ENCODE results near the gene ALX4. TPM values are rescaled to one million over a fixed set of nuclear protein-coding genes. Genes with fewer than 3 reads are reported as not detected.

The ALX4 gene
- total RNA-seq, 1 donor from 2014 or later = not detected

GRCh38 chr11:44263738-44264437, 46.1 kb downstream of the ALX4 start:
- Histone ChIP-seq H2AFZ (replicated peaks) (no peak overlapping the region), H3K9ac (no peak overlapping the region), H3K27me3 (no peaks in the 10 kb centered on the region), H4K20me1 (ENCODE audit: low read depth) (no peaks in the 10 kb centered on the region), H3K79me2 (ENCODE audit: low read depth) (no peaks in the 10 kb centered on the region), H3K4me3 (no peak overlapping the region), H3K36me3 (no peaks in the 10 kb centered on the region), H3F3A (ENCODE audit: low read depth) (no peaks in the 10 kb centered on the region), H3K27ac (no peak overlapping the region), H3K4me2 (no peak overlapping the region), H3K4me1 (peaks cover 30% of the 10 kb centered on the region), H3K9me3 (ENCODE audit: low read depth) (no peaks in the 10 kb centered on the region)
- Mint-ChIP-seq H3K9me3 (no peaks in the 10 kb centered on the region), H3K4me3 (no peak overlapping the region), H3K27me3 (ENCODE audit: insufficient read depth, low read depth) (peaks cover 5% of the 10 kb centered on the region), H3K27ac (no peak overlapping the region), H3K36me3 (no peaks in the 10 kb centered on the region), H3K4me1 (peaks cover 34% of the 10 kb centered on the region)
- TF ChIP-seq, protein P1, sequence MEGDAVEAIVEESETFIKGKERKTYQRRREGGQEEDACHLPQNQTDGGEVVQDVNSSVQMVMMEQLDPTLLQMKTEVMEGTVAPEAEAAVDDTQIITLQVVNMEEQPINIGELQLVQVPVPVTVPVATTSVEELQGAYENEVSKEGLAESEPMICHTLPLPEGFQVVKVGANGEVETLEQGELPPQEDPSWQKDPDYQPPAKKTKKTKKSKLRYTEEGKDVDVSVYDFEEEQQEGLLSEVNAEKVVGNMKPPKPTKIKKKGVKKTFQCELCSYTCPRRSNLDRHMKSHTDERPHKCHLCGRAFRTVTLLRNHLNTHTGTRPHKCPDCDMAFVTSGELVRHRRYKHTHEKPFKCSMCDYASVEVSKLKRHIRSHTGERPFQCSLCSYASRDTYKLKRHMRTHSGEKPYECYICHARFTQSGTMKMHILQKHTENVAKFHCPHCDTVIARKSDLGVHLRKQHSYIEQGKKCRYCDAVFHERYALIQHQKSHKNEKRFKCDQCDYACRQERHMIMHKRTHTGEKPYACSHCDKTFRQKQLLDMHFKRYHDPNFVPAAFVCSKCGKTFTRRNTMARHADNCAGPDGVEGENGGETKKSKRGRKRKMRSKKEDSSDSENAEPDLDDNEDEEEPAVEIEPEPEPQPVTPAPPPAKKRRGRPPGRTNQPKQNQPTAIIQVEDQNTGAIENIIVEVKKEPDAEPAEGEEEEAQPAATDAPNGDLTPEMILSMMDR (IDR thresholded peaks at IDR 0.05) = no peak
- no peak for TF ChIP-seq EZH2phosphoT487 (IDR thresholded peaks at IDR 0.05)
- no peak for TF ChIP-seq EZH2 (IDR thresholded peaks at IDR 0.05)
- no peak for DNase-seq (ENCODE audit: low spot score)

DNA sequence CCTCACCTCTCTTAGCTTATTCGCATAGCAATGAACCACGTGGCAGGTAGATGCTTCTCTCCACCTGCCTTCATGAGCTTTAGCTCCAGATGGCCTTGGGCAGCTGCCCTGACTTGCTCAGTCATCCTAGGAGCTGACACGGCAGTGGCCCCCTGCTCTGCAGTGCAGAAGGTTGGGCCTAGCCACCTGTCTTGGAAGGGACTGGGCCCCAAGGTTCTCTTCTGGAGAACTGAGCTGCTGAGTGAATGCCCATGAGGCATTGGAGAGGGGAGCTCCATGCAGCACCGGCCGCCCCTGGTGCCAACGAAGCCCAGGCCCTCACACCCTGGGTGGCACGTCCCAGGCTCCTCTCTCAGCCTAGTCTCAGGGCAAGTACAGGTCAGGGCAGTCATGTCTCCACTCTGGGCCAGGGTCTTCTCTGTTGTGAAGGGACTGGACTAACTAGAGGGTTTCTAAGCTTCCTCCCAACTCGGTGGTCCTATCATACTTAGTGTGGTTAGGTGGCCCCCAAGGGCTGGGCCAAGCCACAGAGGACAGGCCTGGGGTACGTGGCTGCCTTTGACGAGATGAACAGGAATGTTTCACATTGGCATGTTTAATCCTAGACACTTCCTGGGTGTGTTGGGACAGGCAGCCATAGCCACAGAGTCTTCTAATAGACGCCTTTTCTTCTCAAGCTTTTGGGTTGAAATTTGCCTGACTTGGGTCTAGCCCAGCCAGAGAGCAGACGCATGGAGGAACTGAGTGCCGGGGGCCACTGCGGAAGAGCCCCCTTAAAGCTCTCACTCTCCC, 47.9 kb downstream of the ALX4 start:
- no peak overlapping the region for H3K27ac Mint-ChIP-seq
- no peak overlapping the region for H3K4me3 ChIP-seq
- no peak overlapping the region for H3K4me3 Mint-ChIP-seq
- no peaks in the 10 kb centered on the region for H3K9me3 Mint-ChIP-seq
- H3K27me3 Mint-ChIP-seq (ENCODE audit: insufficient read depth, low read depth) = peaks cover 7% of the 10 kb centered on the region
- H3K4me1 Mint-ChIP-seq = peaks cover 34% of the 10 kb centered on the region
- no peaks in the 10 kb centered on the region for H3K79me2 ChIP-seq (ENCODE audit: low read depth)
- DNase-seq (ENCODE audit: low spot score) = no peak
- no peaks in the 10 kb centered on the region for H3F3A ChIP-seq (ENCODE audit: low read depth)
- no peak overlapping the region for H3K9ac ChIP-seq
- H3K4me1 ChIP-seq = peaks cover 30% of the 10 kb centered on the region
- H3K27ac ChIP-seq = no peak overlapping the region
- H3K9me3 ChIP-seq (ENCODE audit: low read depth) = no peaks in the 10 kb centered on the region
- no peak overlapping the region for H2AFZ ChIP-seq (replicated peaks)
- no peaks in the 10 kb centered on the region for H3K36me3 Mint-ChIP-seq
- no peaks in the 10 kb centered on the region for H4K20me1 ChIP-seq (ENCODE audit: low read depth)
- no peak overlapping the region for H3K4me2 ChIP-seq
- no peaks in the 10 kb centered on the region for H3K36me3 ChIP-seq
- H3K27me3 ChIP-seq = no peaks in the 10 kb centered on the region
- TF ChIP-seq EZH2phosphoT487 (IDR thresholded peaks at IDR 0.05) (no peak), EZH2 (IDR thresholded peaks at IDR 0.05) (no peak)
- TF ChIP-seq, protein P1 (IDR thresholded peaks at IDR 0.05) = no peak

GRCh38 chr11:44260081-44260480, 49.9 kb downstream of the ALX4 start:
- no peaks in the 10 kb centered on the region for H3K36me3 ChIP-seq
- peaks cover 30% of the 10 kb centered on the region for H3K4me1 ChIP-seq
- Mint-ChIP-seq H3K9me3 (no peaks in the 10 kb centered on the region), H3K27ac (no peak overlapping the region), H3K4me3 (no peak overlapping the region), H3K27me3 (ENCODE audit: insufficient read depth, low read depth) (peaks cover 7% of the 10 kb centered on the region), H3K36me3 (no peaks in the 10 kb centered on the region), H3K4me1 (peaks cover 34% of the 10 kb centered on the region)
- no peaks in the 10 kb centered on the region for H3F3A ChIP-seq (ENCODE audit: low read depth)
- no peak overlapping the region for H2AFZ ChIP-seq (replicated peaks)
- H3K27me3 ChIP-seq = no peaks in the 10 kb centered on the region
- no peaks in the 10 kb centered on the region for H4K20me1 ChIP-seq (ENCODE audit: low read depth)
- TF ChIP-seq, protein P1 (IDR thresholded peaks at IDR 0.05) = no peak
- no peak for TF ChIP-seq EZH2 (IDR thresholded peaks at IDR 0.05)
- no peak for TF ChIP-seq EZH2phosphoT487 (IDR thresholded peaks at IDR 0.05)
- DNase-seq (ENCODE audit: low spot score) = peak; percentile 34
- no peak overlapping the region for H3K27ac ChIP-seq
- no peaks in the 10 kb centered on the region for H3K9me3 ChIP-seq (ENCODE audit: low read depth)
- no peak overlapping the region for H3K9ac ChIP-seq
- no peaks in the 10 kb centered on the region for H3K79me2 ChIP-seq (ENCODE audit: low read depth)
- H3K4me3 ChIP-seq = no peak overlapping the region
- peak overlapping the region; percentile 37 for H3K4me2 ChIP-seq

All from neural progenitor cell (in vitro differentiated cells).